Progenitor cell of endocrine pancreas (in vitro differentiated cells): ENCODE measurements around the gene SIAH3. TPM values are rescaled to one million over a fixed set of nuclear protein-coding genes. Genes with fewer than 3 reads are reported as not detected.

Experiments used
- DNase-seq: peaks from one replicate; pipeline ENCODE4 v3.0.0; 2021; ENCODE audit warnings: low spot score; ENCODE audit not compliant: unreplicated experiment
- H3K27ac Mint-ChIP-seq: 2 replicates; pipeline ENCODE4 v1.8.0; 2021; ENCODE audit warnings: mild to moderate bottlenecking, moderate library complexity, mixed read lengths
- H3K27me3 Mint-ChIP-seq: 2 replicates; pipeline ENCODE4 v1.8.0; 2021; ENCODE audit warnings: mixed read lengths
- H3K36me3 Mint-ChIP-seq: 2 replicates; pipeline ENCODE4 v1.8.0; 2022; ENCODE audit warnings: mixed read lengths; ENCODE audit not compliant: insufficient read depth
- H3K4me1 Mint-ChIP-seq: 2 replicates; pipeline ENCODE4 v1.8.0; 2021; ENCODE audit warnings: low read depth, mixed read lengths
- H3K4me3 Mint-ChIP-seq: 2 replicates; pipeline ENCODE4 v1.8.0; 2021; ENCODE audit warnings: low read depth, mild to moderate bottlenecking, moderate library complexity, mixed read lengths
- H3K9me3 Mint-ChIP-seq: 2 replicates; pipeline ENCODE4 v1.8.0; 2021; ENCODE audit warnings: low read depth, mixed read lengths
- total RNA-seq: library from RNA; stranded (reverse); gene quantifications from 2 replicates; pipeline ENCODE4 v1.2.1, GENCODE V29; 2021
- TF ChIP-seq, protein P1 (sequence below): fragments of 200-600 bp; sonication (generic); IDR thresholded peaks from one replicate; pipeline ENCODE4 v1.5.0; 2021; ENCODE audit warnings: antibody characterized with exemption, mild to moderate bottlenecking; ENCODE audit not compliant: unreplicated experiment

The SIAH3 gene
- total RNA-seq, 1 donor from 2014 or later = not detected

- Mint-ChIP-seq H3K4me1 (peaks cover 2% of the 10 kb centered on the region), H3K27ac (no peak overlapping the region), H3K27me3 (peaks cover 8% of the 10 kb centered on the region), H3K4me3 (no peak overlapping the region), H3K9me3 (no peaks in the 10 kb centered on the region), H3K36me3 (no peaks in the 10 kb centered on the region)
- no peak for DNase-seq
- TF ChIP-seq, protein P1, sequence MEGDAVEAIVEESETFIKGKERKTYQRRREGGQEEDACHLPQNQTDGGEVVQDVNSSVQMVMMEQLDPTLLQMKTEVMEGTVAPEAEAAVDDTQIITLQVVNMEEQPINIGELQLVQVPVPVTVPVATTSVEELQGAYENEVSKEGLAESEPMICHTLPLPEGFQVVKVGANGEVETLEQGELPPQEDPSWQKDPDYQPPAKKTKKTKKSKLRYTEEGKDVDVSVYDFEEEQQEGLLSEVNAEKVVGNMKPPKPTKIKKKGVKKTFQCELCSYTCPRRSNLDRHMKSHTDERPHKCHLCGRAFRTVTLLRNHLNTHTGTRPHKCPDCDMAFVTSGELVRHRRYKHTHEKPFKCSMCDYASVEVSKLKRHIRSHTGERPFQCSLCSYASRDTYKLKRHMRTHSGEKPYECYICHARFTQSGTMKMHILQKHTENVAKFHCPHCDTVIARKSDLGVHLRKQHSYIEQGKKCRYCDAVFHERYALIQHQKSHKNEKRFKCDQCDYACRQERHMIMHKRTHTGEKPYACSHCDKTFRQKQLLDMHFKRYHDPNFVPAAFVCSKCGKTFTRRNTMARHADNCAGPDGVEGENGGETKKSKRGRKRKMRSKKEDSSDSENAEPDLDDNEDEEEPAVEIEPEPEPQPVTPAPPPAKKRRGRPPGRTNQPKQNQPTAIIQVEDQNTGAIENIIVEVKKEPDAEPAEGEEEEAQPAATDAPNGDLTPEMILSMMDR = no peak
These were observed 12.4 kb upstream of the SIAH3 start for GRCh38 chr13:45863709-45864590.

DNA sequence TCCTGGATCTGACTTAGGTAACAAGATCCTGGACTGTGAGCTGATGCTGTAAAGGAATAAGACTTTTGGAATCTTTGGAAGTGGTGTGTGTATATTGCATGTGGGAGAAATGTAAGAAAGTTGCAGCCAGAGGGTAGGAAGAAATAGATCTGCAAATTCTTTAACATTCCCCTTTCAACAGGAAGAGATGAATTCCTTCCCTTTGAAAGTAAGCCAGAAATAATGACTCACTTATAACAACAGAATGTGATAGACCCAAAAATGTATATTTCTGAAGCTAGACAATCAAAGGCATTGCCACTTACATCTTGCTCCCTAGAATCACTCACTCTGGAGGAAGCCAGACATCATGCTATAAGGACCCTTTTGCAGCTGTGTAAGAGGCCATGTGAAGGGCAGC is 9.8 kb upstream of the SIAH3 start:
- TF ChIP-seq, protein P1 = no peak

DNA sequence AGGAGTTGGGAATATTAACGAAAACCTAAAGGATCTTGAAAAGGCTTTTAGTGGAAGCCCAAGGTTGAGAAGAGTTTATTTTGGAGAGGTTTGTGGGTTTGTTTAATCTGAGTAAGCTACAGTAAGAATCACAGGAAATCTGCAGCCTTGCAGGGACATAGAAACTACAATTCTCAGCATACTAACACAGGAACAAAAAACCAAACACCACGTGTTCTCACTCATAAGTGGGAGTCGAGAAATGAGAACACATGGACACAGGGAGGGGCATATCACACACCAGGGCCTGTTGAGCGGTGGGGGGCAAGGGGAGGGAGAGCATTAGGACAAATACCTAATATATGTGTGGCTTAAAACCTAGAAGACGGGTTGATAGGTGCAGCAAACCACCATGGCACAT is 8.7 kb upstream of the SIAH3 start:
- TF ChIP-seq, protein P1 = no peak
- peaks cover 2% of the 10 kb centered on the region for H3K4me1 Mint-ChIP-seq
- no peak overlapping the region for H3K4me3 Mint-ChIP-seq
- DNase-seq = no peak
- H3K27me3 Mint-ChIP-seq = peaks cover 8% of the 10 kb centered on the region
- H3K9me3 Mint-ChIP-seq = no peaks in the 10 kb centered on the region
- no peaks in the 10 kb centered on the region for H3K36me3 Mint-ChIP-seq
- no peak overlapping the region for H3K27ac Mint-ChIP-seq

More for the DNA sequence above, 9.8 kb upstream of the SIAH3 start:
- Mint-ChIP-seq H3K27me3 (peaks cover 8% of the 10 kb centered on the region), H3K4me3 (no peak overlapping the region), H3K4me1 (peaks cover 2% of the 10 kb centered on the region), H3K9me3 (no peaks in the 10 kb centered on the region), H3K27ac (no peak overlapping the region), H3K36me3 (no peaks in the 10 kb centered on the region)
- no peak for DNase-seq

GRCh38 chr13:45859705-45860104 is 8.2 kb upstream of the SIAH3 start:
- Mint-ChIP-seq H3K27me3 (peaks cover 8% of the 10 kb centered on the region), H3K27ac (no peak overlapping the region), H3K4me3 (no peak overlapping the region), H3K4me1 (peaks cover 2% of the 10 kb centered on the region), H3K36me3 (no peaks in the 10 kb centered on the region), H3K9me3 (peaks cover 2% of the 10 kb centered on the region)
- TF ChIP-seq, protein P1 = no peak
- DNase-seq = no peak

DNA sequence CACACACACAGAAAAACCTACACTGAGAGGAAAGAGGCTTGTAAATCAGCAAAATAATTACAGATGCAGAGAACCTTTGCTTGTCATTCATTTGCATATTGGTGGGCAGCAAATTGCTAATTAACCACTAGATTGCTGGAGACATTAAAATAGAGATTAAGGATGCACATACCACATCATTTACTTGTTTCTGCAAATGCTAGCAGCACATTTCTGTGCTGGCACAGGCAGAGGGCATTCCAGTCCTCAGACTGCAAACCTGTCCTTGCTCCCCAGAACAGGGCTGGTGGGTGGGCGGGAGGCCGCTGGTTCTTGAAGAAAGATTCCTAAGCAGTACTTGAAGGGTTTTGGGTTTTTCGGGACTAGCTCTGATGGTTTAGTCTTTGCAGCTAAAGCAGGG is 941 bp upstream of the SIAH3 start:
- peaks cover 8% of the 10 kb centered on the region for H3K9me3 Mint-ChIP-seq
- no peak overlapping the region for H3K27ac Mint-ChIP-seq
- H3K27me3 Mint-ChIP-seq = peaks cover 52% of the 10 kb centered on the region
- H3K36me3 Mint-ChIP-seq = no peaks in the 10 kb centered on the region
- no peak for DNase-seq
- TF ChIP-seq, protein P1 = no peak
- H3K4me3 Mint-ChIP-seq = no peak overlapping the region
- H3K4me1 Mint-ChIP-seq = peaks cover 9% of the 10 kb centered on the region
